Gastrocnemius medialis (tissue), 4 donors: ENCODE measurements around the gene GIT1.

Experiments
- CTCF ChIP-seq, 5 experiments: fragments of 450-650 bp in 3 of 5; fragments of 200-600 bp in 2 of 5; sonication (generic) in 2 of 5; IDR thresholded peaks in 4 of 5; conservative IDR thresholded peaks in 1 of 5; 1 replicate in 4 of 5; 2 replicates in 1 of 5; pipeline ENCODE4 v1.5.1; 2016 to 2019; ENCODE audit warnings: antibody characterized with exemption in 5 of 5, mild to moderate bottlenecking in 3 of 5, moderate library complexity in 3 of 5
- POLR2A ChIP-seq, 2 donors: fragments of 450-650 bp; IDR thresholded peaks; one replicate each; pipeline ENCODE4 v1.6.1; 2017; ENCODE audit warnings: antibody characterized with exemption in 2 of 2, mild to moderate bottlenecking in 2 of 2, moderate library complexity in 2 of 2

DNA sequence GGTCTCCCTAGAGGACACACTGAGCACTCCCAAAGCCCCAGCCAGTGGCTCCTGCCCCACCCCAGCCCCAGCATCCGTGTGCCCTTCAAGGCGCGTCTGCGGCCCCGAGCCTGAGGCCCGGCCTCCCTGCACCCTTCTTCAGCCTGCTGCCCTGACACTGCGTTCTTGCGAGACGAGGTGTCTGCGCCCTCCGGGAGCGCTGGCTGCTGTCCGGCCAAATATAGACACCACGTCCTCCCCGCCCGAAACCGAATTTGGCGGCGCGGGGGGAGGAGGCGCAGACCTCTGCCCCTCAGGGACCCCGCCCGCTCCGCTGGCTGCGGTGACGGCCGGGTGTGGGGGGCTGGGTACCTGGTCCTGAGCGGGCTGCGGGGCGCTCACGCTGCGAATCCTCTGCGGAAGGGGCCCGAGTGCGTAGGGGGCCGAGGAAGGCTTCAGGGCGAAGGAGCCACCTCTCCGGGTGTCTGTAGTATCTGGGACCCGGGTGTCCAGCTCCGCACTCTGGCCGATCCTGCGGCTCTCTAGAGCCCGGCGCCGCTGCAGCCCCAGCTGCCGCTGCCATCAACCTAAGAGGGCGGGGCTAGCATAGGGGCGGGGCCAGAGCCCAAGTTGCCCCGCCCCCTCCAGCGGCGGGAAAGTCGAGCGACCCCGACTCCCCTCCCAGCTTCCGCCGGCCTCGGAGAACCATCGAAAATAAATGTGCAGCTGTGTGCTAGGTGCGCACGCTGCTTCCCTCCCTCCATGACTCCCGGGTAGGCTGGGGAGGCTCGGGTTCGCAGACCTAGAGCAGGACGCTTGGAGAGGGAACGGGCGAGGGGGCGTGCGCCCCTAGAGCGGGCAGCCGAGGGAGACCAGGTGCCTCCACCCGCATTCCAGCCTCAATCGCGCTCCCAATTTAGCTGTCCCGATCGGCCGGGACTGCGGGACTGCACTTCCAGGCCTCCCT is 33.2 kb upstream of the GIT1 start, which contains the start of gene CORO6:
- no peak for TF ChIP-seq CTCF (IDR thresholded peaks at IDR 0.05 in 4 of 5, conservative IDR thresholded peaks at IDR 0.05 in 1 of 5)
- TF ChIP-seq POLR2A (IDR thresholded peaks at IDR 0.05): peak; percentile 99
